Measurements from ENCODE around the gene MRGPRF.

- TF ChIP-seq CTCF (IDR thresholded peaks at IDR 0.05) (no peak), POLR2AphosphoS5 (IDR thresholded peaks at IDR 0.05) (peak; percentile 67), POLR2A (IDR thresholded peaks at IDR 0.05) (no peak)
Measured at GRCh38 chr11:69014084-69014851, 1.2 kb upstream of the MRGPRF start.
